GM18858 (cell line): ENCODE results near the gene RIPK4.
"Not testable (repeated sequence)": the region's sequence is repeated elsewhere in the genome, so short reads cannot be mapped to it uniquely, and the experiment has no call there.

Source experiments
- ATAC-seq: cut with Tn5 transposase; IDR thresholded peaks from one replicate; pipeline ENCODE4 v1.9.1; 2021; ENCODE audit not compliant: unreplicated experiment

Gene RIPK4

GRCh38 chr21:41701749-41702148, 65.1 kb downstream of the RIPK4 start:
- ATAC-seq, result no peak

DNA sequence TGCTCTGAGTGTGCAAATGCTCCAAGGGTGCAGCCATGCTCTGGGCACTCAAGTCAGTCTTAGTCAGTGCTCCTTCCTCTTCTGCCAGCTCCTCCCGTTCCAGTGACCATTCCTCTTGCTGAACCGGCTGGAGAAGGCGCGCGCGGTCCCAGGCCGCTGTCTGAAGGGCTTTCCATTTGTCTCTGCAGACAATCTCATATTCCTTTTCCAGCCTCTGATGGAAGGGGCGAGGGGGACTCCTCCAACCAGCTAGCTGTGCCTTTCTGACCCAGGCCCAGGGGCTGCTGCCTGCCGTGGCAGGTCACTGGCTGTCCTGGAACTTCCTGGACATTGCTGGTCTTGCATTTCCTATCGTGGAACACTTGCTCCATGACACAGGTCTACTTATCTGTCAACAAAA, 67.5 kb downstream of the RIPK4 start:
- no peak for ATAC-seq

GRCh38 chr21:41698071-41698470, 68.8 kb downstream of the RIPK4 start:
- no peak for ATAC-seq

DNA sequence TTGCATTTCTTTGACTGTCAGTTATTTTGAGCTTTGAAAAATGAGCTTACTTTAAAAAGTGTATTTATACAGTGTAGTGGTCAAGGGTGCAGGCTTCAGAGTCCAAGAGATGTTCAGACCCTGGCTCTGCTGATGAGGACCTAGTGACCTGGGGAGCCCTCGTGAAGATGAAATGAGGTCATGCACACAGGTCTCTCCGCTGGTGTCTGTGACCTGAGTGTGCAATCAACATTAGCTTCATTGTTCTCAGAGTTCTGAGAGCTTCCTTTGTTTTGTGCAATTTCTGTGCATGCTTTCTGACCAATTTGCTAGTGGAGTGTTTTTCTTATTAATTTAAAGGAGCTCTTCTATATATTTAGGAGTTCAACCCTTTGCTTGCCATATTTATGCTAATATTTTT, 71.3 kb downstream of the RIPK4 start:
- ATAC-seq, result no peak

DNA sequence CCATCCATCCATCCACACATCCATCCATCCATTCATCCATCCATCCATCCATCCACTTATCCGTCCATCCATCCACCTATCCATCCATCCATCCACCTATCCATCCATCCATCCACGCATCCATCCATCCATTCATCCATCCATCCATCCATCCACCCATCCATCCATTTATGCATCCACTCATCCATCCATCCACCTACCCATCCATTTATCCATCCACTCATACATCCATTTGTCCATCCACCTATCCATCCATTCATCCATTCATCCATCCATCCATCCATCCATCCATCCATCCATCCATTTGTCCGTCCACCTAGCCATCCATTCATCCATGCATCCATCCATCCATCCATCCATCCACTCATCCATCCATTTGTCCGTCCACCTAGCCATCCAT, 72.8 kb downstream of the RIPK4 start:
- not testable (repeated sequence) for ATAC-seq

DNA sequence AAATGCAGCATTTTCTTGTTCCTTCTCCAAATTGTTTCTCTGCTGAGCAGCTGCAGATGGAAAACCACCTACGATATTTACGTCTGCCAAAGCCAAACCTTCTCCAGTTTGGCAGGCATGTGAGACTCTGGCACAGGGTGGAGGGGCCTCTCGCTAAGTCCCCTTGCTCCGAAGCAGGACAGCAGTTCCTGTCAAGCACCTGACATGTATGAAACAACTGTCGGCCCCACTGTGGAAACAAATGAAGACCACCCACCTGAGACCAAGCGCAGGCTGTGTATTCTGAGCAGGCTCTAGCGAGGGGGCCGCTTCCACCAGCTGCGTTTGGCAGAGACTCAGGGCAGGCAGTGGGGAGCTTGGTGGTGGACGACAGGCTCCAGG, 74.7 kb downstream of the RIPK4 start:
- no peak for ATAC-seq

DNA sequence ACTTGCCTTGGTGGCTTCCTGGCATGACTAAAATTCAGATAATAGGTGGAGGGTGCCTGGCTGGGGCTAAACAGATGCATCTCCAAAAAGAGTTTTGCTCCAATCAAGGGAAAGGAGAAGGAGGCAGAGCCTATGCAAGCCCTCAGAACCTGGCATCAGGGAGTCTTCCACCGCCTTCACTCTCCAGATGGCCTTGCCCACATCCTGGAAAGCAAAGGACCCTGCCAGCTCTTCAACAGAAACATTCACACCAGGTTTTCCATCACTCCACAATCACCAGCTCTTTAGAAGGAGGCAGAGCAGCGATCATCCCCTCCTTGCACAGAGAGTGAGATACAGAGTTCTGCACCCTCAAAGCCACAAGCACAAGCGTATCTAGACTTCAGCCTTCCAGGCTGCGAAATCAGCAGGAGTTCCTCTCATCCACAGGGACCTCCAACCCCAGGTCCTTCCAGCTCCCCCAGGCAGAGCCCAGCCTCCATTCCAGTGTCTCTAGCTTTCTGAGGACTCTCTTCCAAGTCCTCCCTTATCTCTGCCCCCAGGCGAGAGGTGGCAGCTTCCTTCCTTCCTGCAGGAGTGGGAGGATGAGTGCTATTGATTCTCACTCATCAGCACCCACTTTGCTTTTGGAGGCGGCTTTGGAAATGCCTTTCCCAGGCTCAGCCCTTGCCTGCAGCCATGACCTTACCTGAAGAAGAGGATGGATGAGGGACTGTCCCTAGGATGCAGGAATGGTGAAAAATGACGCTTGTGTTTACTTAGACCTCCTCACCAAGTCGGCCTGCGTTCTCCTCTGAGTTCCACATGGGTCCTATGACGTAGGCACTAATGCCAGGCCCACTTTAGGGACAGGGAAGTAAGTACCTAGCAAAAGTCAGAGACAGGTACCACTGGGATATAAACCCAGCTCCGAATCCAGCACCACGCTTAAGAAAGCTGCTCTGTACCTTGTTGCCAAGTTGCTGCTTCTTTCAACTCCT, 75.4 kb downstream of the RIPK4 start:
- ATAC-seq, result no peak
